Suprapubic skin (tissue), 4 donors: ENCODE data around the gene H2BW2.
"Not testable (repeated sequence)": the region's sequence is repeated elsewhere in the genome, so short reads cannot be mapped to it uniquely, and the experiment has no call there.

Experiments used
- EP300 ChIP-seq: sonication (generic); formaldehyde crosslinking; IDR thresholded peaks from one replicate; pipeline ENCODE4 v1.6.1; 2017; ENCODE audit warnings: antibody characterized with exemption
- POLR2A ChIP-seq, 2 donors: fragments of 450-650 bp; IDR thresholded peaks; one replicate each; pipeline ENCODE4 v1.6.1; 2017; ENCODE audit warnings: antibody characterized with exemption in 2 of 2, mild to moderate bottlenecking in 2 of 2, moderate library complexity in 2 of 2
- POLR2AphosphoS5 ChIP-seq, 3 donors: sonication (generic); formaldehyde crosslinking; IDR thresholded peaks; one replicate each; pipeline ENCODE4 v1.6.1; 2017; ENCODE audit warnings: antibody characterized with exemption in 3 of 3
- TF ChIP-seq, protein P1 (sequence below), 2 donors: fragments of 200-600 bp in 1 of 2; fragments of 450-650 bp in 1 of 2; sonication (generic) in 1 of 2; IDR thresholded peaks; one replicate each; pipeline ENCODE4 v1.5.1; 2016 to 2019; ENCODE audit warnings: antibody characterized with exemption in 2 of 2, mild to moderate bottlenecking in 1 of 2, moderate library complexity in 1 of 2

DNA sequence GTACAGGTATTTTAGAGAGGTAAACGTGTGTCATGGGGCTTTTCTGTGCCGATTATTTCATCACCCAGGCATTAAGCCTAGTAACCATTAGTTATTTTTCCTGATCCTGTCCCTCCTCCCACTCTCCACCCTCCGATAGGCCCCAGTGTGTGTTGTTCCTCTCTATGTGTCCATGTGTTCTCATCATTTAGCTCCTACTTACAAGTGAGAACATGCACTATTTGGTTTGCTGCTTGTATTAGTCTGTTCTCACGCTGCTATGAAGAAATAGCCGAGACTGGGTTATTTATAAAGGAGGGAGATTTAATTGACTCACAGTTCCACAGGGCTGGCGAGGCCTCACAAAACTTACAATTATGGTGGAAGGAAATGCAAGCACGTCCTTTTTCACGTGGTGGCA, 24.2 kb upstream of the H2BW2 start:
- TF ChIP-seq POLR2A (IDR thresholded peaks at IDR 0.05); POLR2AphosphoS5 (IDR thresholded peaks at IDR 0.05); EP300: not testable (repeated sequence)
- TF ChIP-seq, protein P1, sequence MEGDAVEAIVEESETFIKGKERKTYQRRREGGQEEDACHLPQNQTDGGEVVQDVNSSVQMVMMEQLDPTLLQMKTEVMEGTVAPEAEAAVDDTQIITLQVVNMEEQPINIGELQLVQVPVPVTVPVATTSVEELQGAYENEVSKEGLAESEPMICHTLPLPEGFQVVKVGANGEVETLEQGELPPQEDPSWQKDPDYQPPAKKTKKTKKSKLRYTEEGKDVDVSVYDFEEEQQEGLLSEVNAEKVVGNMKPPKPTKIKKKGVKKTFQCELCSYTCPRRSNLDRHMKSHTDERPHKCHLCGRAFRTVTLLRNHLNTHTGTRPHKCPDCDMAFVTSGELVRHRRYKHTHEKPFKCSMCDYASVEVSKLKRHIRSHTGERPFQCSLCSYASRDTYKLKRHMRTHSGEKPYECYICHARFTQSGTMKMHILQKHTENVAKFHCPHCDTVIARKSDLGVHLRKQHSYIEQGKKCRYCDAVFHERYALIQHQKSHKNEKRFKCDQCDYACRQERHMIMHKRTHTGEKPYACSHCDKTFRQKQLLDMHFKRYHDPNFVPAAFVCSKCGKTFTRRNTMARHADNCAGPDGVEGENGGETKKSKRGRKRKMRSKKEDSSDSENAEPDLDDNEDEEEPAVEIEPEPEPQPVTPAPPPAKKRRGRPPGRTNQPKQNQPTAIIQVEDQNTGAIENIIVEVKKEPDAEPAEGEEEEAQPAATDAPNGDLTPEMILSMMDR (IDR thresholded peaks at IDR 0.05): not testable (repeated sequence)
